Fibroblast of skin of abdomen (primary cell): ENCODE data around the gene DDX31. TPM values are rescaled to one million over a fixed set of nuclear protein-coding genes. Genes with fewer than 3 reads are reported as not detected.
A peak's percentile ranks its signal among the peaks of the same experiment; 100 is the strongest.
"Not testable (repeated sequence)": the region's sequence is repeated elsewhere in the genome, so short reads cannot be mapped to it uniquely, and the experiment has no call there.

Experiments used
- DNase-seq: peaks from one replicate; pipeline ENCODE4 v3.0.0-alpha.2; 2013
- polyA plus RNA-seq, 2 experiments: library from polyadenylated mRNA; unstranded; fragments of 120-200 nt; gene quantifications; one replicate each; pipeline ENCODE4 v1.2.1, GENCODE V29; 2013; ENCODE audit not compliant: insufficient read length in 2 of 2

The DDX31 gene
- polyA plus RNA-seq (2013, experiment 1 of 2; ENCODE audit: insufficient read length): 15.8 TPM
- polyA plus RNA-seq (2013, experiment 2 of 2; ENCODE audit: insufficient read length): 15.5 TPM

- peak; percentile 84 for DNase-seq
These were observed at the start of gene DDX31 for GRCh38 chr9:132669698-132670456. DDX31 (minus strand) TSS chr9:132669983; CDS start chr9:132669934, 49 bp downstream.

DNA sequence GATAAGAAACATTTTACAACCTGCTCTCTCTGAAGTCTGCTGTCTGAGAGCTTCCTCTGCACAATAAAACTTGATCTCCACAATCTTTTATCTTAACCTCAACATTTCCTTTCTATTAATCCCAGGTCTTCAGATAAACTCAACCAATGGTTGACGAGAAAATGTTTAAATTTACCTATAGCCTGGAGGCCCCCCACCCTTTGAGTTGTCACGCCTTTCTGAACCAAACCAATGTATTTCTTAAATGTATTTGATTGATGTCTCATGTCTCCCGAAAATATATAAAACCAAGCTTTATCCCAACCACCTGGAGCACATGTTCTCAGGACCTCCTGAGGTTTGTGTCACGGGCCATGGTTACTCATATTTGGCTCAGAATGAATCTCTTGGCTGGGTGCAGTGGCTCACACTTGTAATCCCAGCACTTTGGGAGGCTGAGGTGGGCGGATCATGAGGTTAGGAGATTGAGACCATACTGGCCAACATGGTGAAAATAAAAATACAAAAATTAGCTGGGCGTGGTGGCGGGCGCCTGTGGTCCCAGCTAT is 48.7 kb upstream of the DDX31 start:
- not testable (repeated sequence) for DNase-seq

DNA sequence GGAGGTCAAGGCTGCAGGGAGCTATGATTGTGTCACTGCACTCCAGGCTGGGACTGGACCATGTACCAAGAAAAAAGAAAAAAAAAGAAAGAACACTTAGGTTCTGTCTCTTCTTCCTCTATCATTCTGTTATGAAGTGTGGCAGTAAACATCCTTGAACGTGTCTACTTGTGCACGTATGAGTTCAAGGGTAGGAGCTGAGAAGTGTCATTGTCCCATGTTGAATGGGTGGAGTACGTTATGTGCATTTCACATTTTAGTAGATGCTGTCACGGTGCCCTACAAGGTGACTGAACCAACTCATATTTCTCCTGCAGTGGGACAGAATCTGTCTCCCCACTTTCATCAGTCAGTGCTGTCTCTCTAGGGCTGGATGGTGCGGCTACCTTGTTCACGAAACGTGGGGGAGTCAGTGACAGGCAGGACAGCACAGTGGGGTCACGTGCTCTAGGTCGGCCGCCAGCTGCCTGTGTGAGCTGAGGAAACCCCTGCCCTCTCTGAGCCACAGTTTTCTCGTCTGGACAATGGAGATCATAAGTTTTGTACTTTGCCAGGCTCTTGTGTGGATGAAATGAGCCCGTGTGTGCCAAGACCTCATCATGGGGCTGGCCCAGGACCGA is 47.7 kb upstream of the DDX31 start:
- DNase-seq: no peak

- no peak for DNase-seq
These were observed 46.2 kb upstream of the DDX31 start for GRCh38 chr9:132716007-132716406.

DNA sequence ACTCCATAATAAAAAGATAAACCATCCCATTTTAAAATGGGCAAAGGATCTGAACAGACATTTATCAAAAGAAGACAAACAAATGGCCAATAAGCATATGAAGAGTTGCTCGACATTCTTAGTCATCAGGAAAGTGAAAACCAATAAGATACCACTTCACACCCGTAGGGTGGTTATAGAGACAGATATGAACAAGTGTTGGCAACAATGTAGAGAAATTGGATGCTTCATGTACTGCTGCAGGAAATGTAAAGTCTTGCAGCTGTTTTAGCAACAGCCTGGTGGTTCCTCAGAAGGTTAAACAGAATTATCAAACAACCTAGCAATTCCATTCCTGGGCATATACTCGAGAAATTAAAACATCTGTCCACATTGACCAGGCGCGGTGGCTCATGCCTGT is 43.0 kb upstream of the DDX31 start:
- DNase-seq: no peak

- DNase-seq: no peak
These were observed 42.1 kb upstream of the DDX31 start for GRCh38 chr9:132711846-132712245.

GRCh38 chr9:132711152-132711551 is 41.4 kb upstream of the DDX31 start:
- DNase-seq: not testable (repeated sequence)

DNA sequence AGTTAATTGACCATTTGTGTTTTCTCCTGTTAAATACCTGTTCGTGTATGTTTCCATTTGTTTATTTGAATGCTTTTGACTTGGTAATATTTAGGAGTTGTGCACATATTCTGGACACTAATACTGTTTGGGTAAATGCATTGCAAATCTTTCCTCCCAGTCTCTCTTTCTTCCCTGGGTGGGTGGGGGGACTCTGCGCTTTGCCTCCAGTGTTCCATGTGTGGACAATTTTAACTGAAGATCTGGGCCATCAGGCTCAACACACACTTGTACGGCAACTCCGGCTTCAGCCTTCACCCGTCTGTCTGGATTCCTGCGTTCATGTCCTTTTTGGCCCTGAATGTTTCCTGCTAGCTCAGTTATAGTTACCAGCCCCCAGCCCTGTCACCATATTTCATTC is 40.5 kb upstream of the DDX31 start:
- DNase-seq: no peak

DNA sequence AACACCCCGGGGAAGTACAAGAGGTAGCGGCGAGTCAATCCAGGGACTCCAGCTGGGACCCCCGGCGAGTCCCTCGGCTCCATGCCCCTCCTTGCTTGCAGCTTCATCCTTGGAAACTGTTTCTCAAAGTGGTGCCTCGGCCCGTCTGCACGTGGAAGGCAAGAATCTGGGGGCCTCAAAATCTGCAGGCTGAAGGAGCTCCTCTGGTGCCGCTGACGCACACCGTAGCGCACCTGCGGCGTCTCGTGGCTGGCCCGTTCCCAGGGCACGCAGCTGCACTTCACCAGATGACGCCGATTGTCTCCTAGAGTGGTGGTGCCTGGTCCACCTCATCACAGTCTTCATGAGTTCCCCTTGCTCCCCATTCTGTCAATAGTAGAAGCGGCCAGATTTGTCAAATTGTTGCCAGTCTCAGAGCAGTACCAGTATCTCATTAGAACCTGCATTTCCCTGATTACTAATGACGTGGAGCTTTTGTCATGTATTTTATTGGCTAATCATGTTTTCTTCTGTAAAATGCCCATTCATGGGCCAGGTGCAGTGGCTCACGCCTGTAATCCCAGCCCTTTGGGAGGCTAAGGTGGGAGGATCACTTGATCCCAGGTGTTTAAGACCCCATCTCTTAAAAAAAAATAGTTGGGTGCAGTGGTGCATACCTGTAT is 39.1 kb upstream of the DDX31 start:
- no peak for DNase-seq

GRCh38 chr9:132708239-132708638 is 38.5 kb upstream of the DDX31 start:
- DNase-seq: no peak

- DNase-seq: no peak
These were observed 33.6 kb upstream of the DDX31 start for GRCh38 chr9:132703336-132703735.

DNA sequence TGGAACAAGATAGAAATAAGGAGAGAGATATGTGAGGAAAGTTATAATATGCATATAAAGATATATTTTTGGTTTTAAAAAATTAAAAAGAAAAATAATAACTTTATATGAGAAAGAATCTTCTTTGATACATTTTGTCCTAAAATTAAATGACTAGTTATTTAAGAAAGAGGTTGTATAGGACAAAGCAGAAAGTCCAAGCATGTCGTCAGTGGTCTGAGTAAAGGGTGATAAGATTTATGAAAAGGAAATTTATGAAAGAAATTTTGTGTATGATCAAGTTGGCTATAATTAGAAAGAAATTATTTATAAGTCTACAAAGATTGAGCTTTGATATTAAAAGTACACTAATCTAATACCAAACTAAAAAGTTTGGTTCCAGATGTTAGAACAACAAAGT is 32.5 kb upstream of the DDX31 start:
- DNase-seq: no peak

GRCh38 chr9:132699956-132700355 is 30.2 kb upstream of the DDX31 start:
- DNase-seq: no peak

GRCh38 chr9:132698989-132699388 is 29.2 kb upstream of the DDX31 start:
- DNase-seq: no peak

GRCh38 chr9:132697230-132697629 is 27.4 kb upstream of the DDX31 start:
- DNase-seq: no peak

DNA sequence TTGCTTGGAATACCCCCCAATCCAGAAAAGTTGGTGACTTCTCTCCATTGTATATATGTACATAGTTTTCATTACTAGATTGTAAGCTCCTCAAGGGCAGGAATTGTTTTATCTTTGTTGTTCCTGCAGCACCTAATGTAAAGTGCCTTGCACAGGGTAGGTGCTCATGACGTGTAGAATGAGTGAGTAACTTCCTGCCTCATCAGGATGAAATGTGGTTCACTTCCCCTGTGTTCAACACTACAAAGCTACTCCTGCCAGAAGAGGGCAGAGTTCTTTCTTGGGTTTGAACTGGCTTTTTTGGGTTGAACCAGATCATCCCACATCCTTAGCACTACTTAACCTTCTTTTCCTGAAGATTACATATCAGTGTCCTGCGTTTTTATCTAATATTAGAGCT is 24.4 kb upstream of the DDX31 start:
- no peak for DNase-seq

DNA sequence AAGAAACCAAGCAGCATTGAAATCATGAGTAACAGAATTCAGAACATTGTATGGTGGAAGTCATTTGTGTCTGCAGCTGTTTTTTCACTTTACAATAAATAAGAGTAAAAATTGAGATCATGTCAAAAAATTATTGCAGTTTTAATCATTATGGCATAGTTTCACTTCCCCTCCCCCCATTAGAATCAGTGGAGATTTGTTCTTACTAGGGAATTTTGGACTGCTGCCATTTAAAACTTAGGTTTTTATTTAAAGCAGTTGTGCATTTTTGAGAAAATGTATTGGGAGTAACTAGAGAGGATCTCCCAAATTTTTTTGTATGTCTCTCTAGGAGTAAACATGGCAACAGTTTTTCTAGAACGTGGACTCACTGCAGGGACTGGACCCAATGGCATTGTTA is 20.9 kb upstream of the DDX31 start:
- no peak for DNase-seq

DNA sequence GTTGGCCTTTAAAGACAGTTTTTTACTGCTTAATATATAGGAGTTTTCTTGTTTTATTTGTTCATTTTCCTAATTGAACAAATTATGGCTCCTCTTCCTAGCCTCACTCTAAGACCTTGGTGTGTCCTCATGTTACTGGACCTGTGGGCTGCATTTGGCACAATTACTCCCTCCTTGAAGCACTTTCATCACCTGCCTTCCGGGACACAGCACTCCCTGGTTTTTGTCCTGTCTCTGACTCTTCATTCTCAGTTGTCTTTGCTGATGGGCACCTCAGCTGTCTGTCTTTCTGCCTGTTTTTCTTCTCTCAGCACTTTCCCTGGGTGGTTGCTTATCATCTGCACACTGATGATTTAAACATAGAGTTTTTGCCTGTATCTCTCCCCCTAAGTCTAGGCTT is 14.1 kb upstream of the DDX31 start:
- no peak for DNase-seq

DNA sequence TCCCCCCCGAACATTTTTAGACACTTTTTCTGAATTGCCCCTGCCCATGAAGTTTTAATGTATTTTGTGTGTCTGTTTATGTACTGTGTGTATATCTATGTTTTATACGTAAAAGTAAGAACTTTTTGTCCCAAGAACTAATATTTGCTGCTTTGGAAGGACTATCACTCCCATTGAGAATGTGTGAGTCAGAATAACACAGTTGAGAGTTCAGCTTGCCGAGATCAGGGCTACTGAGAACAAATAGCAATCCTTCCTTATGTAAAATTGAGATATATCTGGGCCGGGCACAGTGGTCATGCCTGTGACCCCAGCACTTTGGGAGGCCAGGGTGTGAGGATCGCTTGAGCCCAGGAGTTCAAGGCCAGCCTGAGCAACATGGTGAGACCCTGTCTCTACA is 11.8 kb upstream of the DDX31 start:
- no peak for DNase-seq

GRCh38 chr9:132679946-132680625 is 10.3 kb upstream of the DDX31 start:
- no peak for DNase-seq

DNA sequence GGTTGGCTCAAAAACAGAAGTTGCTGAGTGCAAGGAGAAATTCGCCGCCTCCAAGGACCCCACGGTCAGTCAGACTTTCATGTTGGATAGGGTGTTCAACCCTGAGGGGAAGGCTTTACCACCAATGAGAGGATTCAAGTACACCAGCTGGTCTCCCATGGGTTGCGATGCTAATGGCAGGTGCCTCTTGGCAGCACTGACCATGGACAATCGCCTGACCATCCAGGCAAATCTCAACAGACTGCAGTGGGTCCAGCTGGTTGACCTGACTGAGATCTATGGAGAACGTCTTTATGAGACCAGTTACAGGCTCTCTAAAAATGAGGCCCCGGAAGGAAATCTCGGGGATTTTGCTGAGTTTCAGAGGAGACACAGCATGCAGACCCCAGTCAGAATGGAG is 8.2 kb upstream of the DDX31 start:
- DNase-seq: no peak

- no peak for DNase-seq
These were observed 4.7 kb upstream of the DDX31 start for GRCh38 chr9:132674485-132674884.

DNA sequence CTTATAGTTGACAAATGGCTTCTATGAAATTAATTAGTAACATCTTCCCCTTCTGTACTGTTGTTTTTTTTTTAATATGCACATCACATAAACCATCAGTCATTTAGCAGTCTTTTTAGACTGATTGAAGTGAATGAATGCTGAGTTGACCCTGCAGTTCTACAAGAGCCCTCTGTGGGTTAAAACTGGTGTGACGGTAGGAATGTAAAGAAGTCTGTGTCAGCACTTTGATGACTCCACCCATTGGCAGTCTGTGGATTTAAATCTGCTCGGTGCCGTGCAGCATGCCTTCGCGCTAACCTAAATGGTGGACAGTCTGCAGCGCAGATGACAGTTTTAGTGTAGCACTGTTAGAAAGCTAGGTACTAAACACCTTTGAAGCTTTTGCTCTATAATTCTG is 3.6 kb upstream of the DDX31 start:
- DNase-seq: peak; percentile 81
